ENCODE results near the gene RRP7A. TPM values are rescaled to one million over a fixed set of nuclear protein-coding genes. Genes with fewer than 3 reads are reported as not detected.
A peak's percentile ranks its signal among the peaks of the same experiment; 100 is the strongest.

Gene RRP7A
- total and polyA plus RNA-seq, 2 donors (not counting 3 experiments of a cell fraction or from before 2014, with no cell fraction given), result 35.3 to 83.7 TPM

- dilution Hi-C loops (cut with MboI; ENCODE audit: extremely low pct_ligation_motif_present, low sequenced_read_pairs), result no loop called here
- H2AFZ ChIP-seq (ENCODE audit: low read depth, low read length), result no peak overlapping the region
- H3K9me3 ChIP-seq (replicated peaks; ENCODE audit: control insufficient read depth, insufficient read depth, low read length), result no peaks in the 10 kb centered on the region
- ChIA-PET CTCF (interaction anchor here (1.3 kb wide), 1 partner anchor 16 kb away, joined by 6 read pairs; no protein-coding TSS in a partner anchor), POLR2A (no interaction called here)
- peak; percentile 61 for DNase-seq (ENCODE audit: low read depth, low spot score)
- H3K4me2 ChIP-seq (ENCODE audit: insufficient read depth, low read length), result no peak overlapping the region
- H3K4me3 ChIP-seq (replicated peaks in 1 of 3; ENCODE audit: insufficient read depth in 1 of 3, low read depth in 1 of 3, low read length in 3 of 3), result no peak overlapping the region
- no peak overlapping the region for H3K9ac ChIP-seq (replicated peaks; ENCODE audit: extremely low read depth, insufficient read depth, low read length)
- H3K36me3 ChIP-seq (ENCODE audit: control insufficient read depth in 2 of 2, extremely low read depth in 1 of 2, insufficient read depth in 2 of 2, low read length in 2 of 2), result no peaks in the 10 kb centered on the region
- H3K79me2 ChIP-seq (ENCODE audit: control insufficient read depth, insufficient read depth, low read length), result no peaks in the 10 kb centered on the region
- no peaks in the 10 kb centered on the region for H3K4me1 ChIP-seq (ENCODE audit: control insufficient read depth, extremely low read depth, insufficient read depth, low read length)
- intact Hi-C loops (cut with micrococcal nuclease), result no loop called here
- BruUV-seq (replicated peaks), result no TSS peak
- no peaks in the 10 kb centered on the region for H4K20me1 ChIP-seq (replicated peaks; ENCODE audit: control insufficient read depth, extremely low read depth, insufficient read depth, low read length)
- TF ChIP-seq POLR2AphosphoS5 (IDR thresholded peaks at IDR 0.05; ENCODE audit: insufficient read depth, low read depth, low read length) (no peak), MYC (IDR thresholded peaks at IDR 0.05; ENCODE audit: low read depth, low read length) (no peak), POLR2A (IDR thresholded peaks at IDR 0.05; ENCODE audit: low read depth, low read length) (no peak), GATA2 (IDR thresholded peaks at IDR 0.05; ENCODE audit: insufficient read depth, insufficient read length, low read depth, low read length) (no peak), EZH2 (IDR thresholded peaks at IDR 0.05; ENCODE audit: borderline replicate concordance, low read depth, low read length, severe bottlenecking) (no peak), MAX (IDR thresholded peaks at IDR 0.05; ENCODE audit: insufficient read depth, insufficient read length) (no peak), JUN (IDR thresholded peaks at IDR 0.05; ENCODE audit: borderline replicate concordance, insufficient read depth, insufficient read length, low read depth) (no peak), CTCF (IDR thresholded peaks at IDR 0.05; ENCODE audit: extremely low read depth in 1 of 2, insufficient read depth in 1 of 2, low read depth in 1 of 2, low read length in 2 of 2) (no peak), FOS (IDR thresholded peaks at IDR 0.05; ENCODE audit: borderline replicate concordance, insufficient read depth, low read length) (no peak)
- H3K9me1 ChIP-seq (replicated peaks; ENCODE audit: control insufficient read depth, extremely low read depth, insufficient read depth, low read length), result no peaks in the 10 kb centered on the region
- peak; percentile 42 for FAIRE-seq
- H3K27me3 ChIP-seq (ENCODE audit: control insufficient read depth in 2 of 2, insufficient read depth in 2 of 2, low read length in 2 of 2), result peaks cover 0 to 9% of the 10 kb centered on the region in 2 experiments
- no peak overlapping the region for H3K27ac ChIP-seq (ENCODE audit: insufficient read depth, low read depth, low read length)
These were observed 25.1 kb upstream of the RRP7A start for GRCh38 chr22:42544686-42545085.
